Astrocyte of the spinal cord (primary cell): Measurements from ENCODE around the gene OR2W1.

Experiments
- DNase-seq: peaks from one replicate; pipeline ENCODE4 v3.0.0; 2011; ENCODE audit warnings: low read depth, low spot score
- H3K4me3 ChIP-seq: 2 replicates; pipeline ENCODE4 v1.5.1; 2011; ENCODE audit warnings: low read depth, mild to moderate bottlenecking, low read length, moderate library complexity
- in situ Hi-C: cut with HindIII; loops from 2 replicates; pipeline ENCODE4 v1.10.0; 2017; ENCODE audit warnings: low sequenced_read_pairs
- TF ChIP-seq, protein P1 (sequence below): IDR thresholded peaks from 2 replicates; pipeline ENCODE4 v1.5.1; 2012; ENCODE audit warnings: low read depth, mild to moderate bottlenecking, low read length, inconsistent platforms

The OR2W1 gene

DNA sequence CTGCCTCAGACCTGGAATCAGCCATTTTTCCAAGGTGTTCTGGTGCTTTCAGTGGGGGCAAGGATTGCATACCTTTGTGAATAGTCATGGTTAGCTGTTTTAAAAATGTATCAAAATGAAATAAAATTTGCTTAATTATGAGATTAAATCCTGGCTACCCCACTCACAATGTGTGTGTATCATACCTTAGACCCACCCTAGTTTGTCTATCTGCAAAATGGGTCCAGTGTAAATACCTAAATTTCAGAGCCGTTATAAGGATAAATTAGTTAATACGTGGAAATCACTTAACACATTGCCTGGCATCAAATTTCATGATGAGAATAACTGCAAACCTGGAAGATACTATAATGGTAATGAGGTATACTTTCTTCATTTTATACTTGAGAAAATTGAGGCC, 36.9 kb downstream of the OR2W1 start:
- in situ Hi-C loops: no loop called here
- TF ChIP-seq, protein P1, sequence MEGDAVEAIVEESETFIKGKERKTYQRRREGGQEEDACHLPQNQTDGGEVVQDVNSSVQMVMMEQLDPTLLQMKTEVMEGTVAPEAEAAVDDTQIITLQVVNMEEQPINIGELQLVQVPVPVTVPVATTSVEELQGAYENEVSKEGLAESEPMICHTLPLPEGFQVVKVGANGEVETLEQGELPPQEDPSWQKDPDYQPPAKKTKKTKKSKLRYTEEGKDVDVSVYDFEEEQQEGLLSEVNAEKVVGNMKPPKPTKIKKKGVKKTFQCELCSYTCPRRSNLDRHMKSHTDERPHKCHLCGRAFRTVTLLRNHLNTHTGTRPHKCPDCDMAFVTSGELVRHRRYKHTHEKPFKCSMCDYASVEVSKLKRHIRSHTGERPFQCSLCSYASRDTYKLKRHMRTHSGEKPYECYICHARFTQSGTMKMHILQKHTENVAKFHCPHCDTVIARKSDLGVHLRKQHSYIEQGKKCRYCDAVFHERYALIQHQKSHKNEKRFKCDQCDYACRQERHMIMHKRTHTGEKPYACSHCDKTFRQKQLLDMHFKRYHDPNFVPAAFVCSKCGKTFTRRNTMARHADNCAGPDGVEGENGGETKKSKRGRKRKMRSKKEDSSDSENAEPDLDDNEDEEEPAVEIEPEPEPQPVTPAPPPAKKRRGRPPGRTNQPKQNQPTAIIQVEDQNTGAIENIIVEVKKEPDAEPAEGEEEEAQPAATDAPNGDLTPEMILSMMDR: no peak
- DNase-seq: no peak
- H3K4me3 ChIP-seq: no peak overlapping the region

DNA sequence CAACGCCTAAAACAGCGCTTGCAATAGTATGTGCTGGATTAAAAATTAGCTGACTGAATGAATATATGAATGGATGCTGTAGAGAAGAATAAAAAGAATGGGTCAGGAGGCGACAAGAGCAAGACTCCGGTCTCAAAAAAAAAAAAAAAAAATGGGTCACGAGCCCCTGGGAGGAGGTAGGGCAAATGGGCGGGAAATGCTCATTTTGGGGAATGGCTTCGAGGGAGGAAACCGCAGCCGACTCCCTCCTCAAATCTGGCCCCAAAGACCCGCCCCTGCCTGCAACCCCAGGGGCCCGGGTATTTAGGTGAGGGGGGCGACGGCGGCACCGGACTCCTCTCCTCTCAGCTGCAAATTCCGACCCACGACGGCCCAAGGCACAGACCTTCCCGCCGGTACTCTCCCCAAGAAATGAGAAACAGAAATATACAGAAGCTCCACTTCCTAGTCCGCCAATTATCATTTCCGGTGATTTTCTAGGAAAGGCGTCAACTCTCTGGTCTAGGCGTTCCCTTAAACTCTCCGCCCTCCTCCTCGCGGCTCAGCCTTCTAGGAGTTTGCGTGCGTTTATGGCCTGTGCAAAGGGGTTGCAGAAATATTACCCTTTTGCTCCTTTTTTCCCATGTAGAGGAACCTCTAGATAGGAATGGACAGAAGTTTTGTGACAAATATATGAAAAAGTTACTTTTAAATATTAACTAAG, 39.6 kb downstream of the OR2W1 start, which contains the start of gene ZNF311:
TSS of gene ZNF311 (minus strand) at position 133 of the 703 bp plus-strand sequence. CDS start 1,361 bp downstream, outside the sequence.
- TF ChIP-seq, protein P1: no peak
- peak within 1 kb of the TSS; percentile 55 for H3K4me3 ChIP-seq
- peak; percentile 64 for DNase-seq
- in situ Hi-C loops: no loop called here

GRCh38 chr6:28996844-28997510, 48.0 kb downstream of the OR2W1 start:
- TF ChIP-seq, protein P1: no peak
- in situ Hi-C loops: no loop called here
- no peak for DNase-seq
- H3K4me3 ChIP-seq: no peak overlapping the region

GRCh38 chr6:28995093-28995650, 49.8 kb downstream of the OR2W1 start:
- in situ Hi-C loops: no loop called here
- H3K4me3 ChIP-seq: no peak overlapping the region
- DNase-seq: no peak
- TF ChIP-seq, protein P1: no peak
